ENCODE results near the gene FOXO3.
A peak's percentile ranks its signal among the peaks of the same experiment; 100 is the strongest.
"Not testable (repeated sequence)": the region's sequence is repeated elsewhere in the genome, so short reads cannot be mapped to it uniquely, and the experiment has no call there.

Gene FOXO3

DNA sequence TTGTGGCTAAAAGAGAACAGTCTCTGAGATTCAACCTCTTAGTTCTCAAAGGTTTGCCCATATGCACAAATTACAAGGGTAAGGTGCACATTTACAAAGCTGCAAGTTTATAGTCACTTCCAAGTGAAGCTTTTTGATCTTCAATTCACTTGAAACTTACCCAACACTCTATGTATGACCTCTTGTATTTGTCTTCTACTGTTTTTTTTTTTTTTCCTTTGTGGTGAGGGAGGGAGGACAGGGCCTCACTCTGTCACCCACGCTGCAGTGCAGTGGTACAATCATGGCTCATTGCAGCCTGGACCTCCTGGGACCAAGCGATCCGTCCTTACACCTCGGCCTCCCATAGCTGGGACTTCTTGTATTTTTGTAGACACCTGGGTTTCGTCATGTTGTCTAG is 4.5 kb upstream of the FOXO3 start:
- DNase-seq = no peak

DNA sequence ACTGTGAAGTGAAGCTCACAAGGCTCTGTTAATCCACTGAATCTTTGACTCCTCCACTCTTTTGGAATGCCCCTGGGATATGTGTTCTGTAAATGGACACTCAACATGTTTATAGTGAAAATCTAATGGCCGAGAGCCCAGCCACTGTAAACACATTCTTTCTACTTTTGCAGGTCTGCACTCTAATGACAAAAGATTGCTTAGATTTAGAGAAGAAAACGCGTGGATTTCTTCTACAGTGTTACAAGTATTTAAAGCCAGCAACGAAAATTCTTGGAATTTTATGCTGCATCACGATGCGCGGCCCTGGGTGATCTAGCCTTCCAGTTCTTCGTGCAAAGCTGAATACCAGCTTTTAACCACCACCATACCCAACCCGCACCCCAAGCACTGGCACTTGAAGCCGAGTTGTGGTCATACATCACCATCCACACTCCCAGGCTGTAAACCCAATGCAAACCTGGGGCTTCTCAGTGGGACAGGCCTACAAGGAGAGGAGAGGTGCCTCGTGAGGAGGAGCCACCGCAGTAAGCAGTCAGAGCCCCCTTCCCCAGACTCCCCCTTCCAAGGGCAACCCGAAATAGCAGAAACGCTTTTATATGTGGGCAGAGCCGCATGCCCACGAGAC is 3.7 kb upstream of the FOXO3 start:
- peak; percentile 50 for DNase-seq

DNA sequence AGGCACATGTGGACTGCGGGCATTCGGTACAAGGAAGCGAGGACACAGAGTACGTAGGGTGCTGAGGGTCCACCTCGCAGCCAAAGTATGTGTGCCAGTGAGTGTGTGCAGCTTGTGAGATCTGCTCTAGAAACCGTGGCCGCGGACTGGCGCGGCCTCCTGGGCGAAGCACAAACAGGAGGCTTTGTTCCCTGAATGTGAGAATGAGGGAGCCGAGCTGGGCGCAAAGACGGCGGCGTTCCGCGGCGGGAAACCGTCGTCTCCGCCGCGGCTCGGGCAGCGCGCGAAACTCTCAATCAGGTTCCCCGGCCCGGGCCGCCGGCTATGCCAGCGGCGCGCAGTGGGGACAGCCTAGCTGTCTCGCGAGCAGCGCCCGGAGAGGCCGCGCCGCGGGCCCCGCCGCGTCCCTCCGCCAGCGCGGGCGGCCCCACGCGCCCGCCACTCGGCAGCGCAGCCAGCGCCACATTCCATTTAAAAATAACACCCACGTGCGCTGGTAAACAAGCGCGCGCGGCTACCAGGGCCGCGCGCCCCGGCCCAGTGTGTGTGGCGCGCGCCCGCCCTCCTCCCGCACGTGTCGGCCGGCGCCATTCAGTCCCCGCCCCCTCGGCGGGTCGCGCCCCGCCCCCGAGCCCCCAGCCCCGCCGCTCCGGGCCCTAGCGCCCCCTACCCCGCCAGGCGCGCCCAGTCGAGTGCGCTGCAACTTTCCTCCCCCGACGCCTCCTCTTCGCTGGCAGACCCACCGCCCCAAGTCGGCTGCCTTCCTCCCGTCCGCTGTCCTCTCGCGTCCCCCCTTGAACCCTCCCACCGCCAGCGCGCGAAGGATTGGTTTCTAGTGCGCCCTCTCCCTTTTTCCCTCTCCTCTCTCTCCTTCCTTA is 3.0 kb upstream of the FOXO3 start:
- DNase-seq = peak; percentile 93

DNA sequence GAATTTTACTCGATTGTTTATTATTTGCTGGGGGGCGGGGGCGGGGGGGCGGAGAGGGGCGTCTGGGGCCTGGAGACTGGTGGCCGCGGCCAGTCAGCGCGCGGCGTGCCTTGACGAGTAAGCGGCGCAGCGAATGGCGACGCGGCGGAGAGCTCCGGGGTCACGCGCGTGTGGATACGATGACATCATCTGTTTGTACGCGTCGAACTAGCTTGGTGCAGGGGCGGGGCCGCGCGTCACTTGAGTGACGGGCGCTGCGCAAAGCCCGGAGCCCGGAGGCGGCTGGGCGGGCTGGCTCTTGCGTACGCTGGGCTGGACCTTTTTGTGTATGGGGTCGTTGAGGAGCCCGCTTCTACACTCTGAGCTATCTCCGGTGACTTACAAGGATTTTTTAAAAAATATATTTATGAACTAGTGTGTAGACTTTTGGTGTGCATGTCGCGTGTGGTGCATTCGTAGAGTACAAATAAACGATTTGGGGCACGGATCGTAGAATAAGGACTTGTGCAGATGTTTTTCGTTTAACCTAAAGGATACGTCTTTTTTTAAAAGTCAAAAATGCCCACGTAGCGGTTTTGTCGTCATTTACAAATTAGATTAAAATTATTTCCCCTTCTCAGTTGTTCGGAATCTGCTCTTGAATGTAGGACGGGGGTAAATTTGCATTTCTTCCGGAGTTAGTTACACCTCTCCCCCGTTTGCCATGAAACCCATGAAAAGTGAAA is 2.2 kb upstream of the FOXO3 start:
- peak; percentile 99 for DNase-seq

DNA sequence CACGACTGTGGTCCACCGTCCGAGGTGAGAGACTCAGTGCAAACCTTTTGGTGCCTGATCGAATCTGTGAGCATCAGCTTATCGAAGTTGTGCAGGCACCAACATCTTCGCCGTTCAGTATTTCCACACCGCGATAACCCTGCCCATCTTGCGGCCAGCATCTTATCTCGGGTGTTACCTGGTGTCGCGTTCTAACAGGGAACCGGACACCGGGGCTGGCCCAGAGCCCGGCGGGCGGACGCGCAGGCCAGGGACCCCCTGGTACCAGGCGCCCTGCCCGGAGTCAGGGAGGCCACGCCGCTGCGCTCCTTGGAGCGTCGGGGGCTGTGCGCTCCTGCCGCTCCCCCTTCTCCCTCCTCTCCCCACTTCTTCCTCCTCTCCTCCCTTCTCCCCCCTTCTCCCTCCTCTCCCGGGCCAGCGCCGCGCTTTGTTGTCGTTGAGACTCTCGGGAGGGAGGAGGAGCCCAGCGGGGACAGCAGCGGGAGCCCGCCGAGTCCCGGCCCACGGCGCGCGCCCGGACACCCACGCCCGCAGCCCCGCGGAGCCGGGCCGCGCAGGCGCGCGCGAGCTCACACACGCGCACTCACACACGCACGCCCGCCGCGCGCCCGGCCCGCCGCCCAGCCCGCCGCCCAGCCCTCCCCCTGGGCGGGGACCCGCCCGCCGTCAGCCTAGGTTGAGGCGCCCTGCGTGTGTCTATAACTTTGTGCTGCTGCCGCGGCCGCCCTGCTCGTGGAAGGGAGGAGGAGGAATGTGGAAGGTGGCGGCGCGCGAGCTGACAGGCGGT is 1.4 kb upstream of the FOXO3 start:
- DNase-seq = peak; percentile 90

DNA sequence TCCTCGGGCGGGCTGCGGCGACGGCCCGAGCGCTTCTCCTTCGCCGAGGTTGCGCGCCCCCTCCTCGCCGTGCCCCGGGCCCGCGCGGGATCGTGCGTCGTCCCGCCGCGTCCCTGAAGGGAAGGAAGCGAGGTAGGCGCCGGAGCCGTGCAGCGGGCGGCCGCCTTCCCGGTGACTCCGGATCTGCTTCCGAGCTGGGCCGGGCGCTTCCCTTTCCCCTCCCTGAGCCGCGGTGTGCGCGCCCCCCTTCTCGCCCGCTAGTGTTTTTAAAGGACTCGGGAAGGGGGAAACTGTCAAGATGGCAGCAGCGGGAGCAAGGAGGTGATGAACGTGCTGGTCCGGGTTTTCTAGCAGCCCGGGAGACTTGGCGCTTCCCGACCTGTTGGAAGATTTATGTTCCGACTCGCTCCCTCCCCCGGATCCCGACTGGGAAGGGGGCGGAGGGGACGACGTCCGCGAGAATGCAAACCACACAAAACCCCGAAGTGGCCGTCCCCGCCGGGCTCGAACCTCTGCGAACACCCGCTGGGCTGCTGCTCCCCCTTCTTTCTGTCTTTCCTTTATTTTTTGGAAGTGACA is 744 bp upstream of the FOXO3 start:
- peak; percentile 76 for DNase-seq

DNA sequence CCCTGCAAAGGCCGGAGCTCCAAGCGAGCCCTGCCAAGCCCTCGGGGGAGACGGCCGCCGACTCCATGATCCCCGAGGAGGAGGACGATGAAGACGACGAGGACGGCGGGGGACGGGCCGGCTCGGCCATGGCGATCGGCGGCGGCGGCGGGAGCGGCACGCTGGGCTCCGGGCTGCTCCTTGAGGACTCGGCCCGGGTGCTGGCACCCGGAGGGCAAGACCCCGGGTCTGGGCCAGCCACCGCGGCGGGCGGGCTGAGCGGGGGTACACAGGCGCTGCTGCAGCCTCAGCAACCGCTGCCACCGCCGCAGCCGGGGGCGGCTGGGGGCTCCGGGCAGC is 561 bp downstream of the FOXO3 start:
- DNase-seq = not testable (repeated sequence)

DNA sequence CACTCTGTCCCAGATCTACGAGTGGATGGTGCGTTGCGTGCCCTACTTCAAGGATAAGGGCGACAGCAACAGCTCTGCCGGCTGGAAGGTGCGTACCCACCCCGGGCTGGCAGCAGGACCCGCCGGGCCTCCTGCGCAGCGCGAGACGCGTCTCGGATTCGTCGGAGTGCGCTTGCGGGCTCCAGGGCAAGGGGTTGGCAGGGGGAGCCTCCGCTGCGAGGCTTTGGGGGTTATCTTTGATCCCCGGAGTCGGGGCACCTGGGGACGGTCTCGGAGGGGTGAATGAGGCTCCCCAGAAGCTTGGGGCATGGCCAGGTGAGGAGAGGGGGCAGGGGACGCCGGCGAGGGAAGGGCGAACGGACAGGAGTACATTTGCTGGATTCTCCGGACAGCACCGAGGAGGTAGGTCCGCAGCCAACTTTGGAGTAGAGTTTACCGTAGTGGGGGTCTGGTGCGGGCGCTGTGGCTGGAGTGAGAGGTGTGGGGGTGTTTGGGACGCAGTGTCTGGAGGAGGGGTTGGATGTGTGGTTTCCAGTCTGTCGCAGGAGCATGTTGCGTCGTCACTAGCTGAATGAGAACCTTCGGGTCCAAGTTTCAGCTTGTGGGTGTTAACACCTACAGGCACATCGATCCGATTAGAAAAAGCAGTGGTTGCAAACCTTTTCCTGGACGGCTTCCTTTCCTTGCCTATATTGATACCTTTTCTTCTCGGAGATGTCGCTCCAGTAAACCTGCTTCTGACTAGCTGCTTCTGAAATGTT is 1.2 kb downstream of the FOXO3 start:
- no peak for DNase-seq

DNA sequence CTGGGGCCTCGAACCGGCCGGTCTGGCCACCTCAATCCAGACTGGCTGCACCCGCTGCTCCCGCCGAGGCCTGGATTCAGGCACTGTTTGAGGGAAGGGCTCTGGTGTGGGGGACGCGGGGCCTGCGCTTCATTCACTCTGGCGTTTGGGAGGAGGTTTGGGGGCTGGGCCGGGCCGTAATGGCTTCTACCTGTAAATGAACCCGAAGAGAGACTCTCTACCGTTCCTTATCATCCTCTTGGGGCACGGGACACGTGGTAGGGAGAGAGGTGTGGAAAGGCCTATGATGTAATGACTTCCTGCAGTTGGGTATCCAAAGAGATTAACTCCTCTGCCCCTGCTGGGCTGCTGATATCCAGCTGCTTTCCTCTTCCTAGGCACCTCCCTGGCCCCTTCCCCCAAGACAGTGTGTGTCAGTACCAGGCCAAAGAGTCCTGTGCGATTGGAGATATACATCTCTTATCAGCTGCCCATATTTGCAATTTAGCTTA is 1.8 kb downstream of the FOXO3 start:
- peak; percentile 54 for DNase-seq

DNA sequence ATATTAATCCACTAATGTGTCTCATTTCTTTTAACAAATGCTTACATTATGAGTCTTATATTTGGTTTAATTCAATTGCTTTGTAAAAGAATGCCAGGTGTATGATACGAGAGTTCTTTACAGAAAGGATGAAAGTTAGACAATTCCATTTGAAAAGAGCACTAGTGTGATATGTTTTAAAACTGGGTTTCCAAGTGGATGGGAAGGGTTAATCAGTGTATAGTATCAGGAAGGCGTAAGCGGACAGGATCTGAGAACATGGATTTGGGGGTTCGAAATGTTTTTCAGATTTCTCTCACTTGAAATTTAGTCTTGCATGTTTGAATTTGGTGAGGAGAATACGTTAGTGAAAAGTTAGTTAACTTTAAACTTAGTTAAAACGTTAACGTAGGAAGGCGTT is 2.6 kb downstream of the FOXO3 start:
- no peak for DNase-seq

DNA sequence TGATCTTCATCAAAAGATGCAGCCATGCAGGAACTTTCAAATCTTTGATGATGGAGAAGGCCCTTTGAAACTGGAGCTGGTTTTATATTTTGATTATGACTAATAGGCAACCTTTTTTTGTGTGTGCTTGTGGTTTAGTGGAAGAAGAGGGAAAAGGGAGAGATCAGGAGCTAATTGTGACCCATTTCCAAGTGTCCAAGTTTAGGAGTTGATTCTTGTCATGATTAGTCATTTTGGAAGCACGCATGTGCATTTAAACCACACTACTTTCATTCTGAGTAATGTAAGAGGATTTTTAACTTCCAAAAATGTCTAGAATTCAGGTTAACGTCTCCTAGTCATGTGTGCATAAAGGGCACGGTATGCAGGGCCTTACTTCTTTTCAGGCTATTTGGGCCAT is 3.5 kb downstream of the FOXO3 start:
- DNase-seq = no peak

DNA sequence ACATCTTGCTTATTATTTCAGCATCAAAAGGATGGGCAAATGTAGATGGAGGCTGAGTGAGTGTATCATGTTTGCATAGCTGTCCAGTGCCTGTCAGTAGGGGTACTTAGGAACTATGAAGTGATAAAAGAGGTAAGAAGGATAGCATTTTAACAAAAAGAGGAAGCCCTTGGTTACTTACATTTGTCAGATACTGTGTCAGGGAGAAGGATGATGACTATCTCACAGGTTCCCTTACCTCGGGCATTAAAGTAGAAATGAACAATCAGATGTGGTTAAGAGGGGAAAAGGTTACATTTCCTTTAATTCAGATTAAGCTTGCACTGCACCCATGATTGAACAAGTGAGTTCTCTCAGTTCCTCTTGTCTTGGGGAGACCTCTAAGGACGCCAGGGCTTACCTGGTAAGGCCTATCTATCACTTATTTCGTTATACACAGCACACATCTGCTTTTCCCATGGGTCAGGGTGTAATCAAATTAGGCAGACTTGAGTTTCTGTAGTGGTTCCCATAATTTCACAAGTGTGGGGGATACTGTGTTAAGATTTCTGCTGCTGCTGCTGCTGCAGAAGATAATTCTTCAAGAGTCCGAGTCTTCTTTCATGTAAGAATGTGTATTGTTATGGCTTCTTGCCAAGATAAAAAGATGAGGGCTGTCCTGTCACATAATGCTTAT is 4.5 kb downstream of the FOXO3 start:
- DNase-seq = no peak

DNA sequence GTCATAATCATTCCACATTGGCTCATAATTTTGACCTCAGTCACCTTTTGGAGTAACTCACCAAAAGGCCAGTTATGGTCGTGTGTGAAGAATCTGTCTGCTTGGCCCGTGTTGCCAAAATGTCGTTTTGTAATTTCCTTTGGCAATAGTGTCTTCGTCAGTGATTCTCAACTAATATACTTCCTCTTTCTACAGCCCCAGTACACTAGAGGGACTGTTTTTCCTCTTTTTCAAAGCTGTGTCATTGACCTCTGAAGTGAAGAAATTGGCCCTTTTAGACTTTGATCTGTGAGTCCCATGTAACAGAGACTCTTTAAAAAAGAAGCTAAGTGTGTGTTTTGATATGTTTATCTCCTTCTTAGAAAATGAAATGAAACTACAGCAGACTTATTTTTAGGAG is 5.2 kb downstream of the FOXO3 start:
- no peak for DNase-seq

DNA sequence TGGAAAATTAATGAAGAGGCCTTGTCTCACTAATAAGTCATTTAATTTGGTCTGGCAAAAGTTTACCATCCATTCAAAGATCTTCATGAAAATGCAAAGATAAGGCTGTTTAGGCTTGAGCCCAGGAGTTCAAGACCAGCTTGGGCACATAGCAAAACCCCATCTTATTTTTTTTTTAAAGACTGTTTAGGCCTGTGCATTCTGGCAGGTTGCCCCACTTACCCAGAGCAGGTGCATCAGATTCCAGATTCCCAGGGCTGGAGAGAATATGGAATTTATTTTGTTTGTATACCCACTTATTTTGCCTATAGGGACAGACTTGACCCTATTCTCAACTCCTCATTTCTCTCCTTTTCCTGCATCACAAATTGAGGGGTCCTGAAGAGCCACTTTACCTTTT is 5.7 kb downstream of the FOXO3 start:
- DNase-seq = no peak

DNA sequence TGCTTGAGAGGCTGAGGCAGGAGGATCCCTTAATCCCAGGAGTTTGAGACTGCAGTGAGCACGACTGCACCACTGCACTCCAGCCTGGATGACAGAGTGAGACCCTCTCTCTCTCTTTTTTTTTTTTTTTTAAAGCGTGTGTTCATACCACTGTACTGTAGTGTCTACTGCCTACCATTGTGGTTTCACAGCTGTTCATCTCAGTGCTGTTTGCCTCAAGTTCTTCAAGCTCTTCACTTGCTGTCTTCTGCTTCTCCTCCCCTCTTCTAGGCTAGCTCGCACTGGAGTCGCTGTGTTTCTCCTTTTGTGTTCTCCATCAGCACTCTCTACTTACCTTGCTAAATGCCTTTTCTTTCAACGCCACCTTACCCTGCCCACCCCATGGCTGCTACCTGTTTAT is 7.4 kb downstream of the FOXO3 start:
- no peak for DNase-seq

DNA sequence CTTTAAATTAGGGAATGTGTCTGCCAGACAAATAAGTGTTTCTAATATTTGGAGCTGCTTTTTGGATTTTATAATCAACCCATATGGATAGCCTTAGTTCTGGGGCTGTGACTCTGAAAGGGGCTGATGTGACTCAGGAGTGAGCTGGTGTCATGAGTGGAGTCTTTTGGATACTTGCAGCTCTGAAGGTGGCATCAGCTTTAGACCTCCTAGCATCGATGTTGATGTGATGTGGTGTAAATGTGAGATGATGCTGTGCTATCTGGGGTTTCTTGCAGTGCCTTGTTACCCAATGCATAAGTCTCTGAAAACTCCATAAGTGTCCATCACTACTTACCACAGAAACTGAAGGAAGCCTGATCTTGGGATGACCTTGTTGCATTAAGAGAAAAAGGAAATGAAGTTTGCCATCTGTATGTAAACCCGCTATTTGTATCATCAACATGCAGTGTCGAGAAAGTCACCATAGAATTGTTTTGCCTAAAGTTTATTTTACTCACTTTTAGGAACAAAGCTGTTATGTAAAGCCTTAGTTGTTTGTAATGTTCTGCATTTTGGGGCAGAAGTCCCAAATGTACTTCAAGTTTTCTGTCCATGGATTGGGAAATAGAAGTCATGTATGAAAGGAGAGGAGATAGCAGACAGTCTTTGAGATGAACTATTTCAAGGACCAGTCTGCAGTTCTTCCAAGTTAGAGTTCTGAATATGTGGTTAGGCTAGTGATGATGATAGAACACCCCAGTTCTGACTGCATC is 8.0 kb downstream of the FOXO3 start:
- DNase-seq = no peak

DNA sequence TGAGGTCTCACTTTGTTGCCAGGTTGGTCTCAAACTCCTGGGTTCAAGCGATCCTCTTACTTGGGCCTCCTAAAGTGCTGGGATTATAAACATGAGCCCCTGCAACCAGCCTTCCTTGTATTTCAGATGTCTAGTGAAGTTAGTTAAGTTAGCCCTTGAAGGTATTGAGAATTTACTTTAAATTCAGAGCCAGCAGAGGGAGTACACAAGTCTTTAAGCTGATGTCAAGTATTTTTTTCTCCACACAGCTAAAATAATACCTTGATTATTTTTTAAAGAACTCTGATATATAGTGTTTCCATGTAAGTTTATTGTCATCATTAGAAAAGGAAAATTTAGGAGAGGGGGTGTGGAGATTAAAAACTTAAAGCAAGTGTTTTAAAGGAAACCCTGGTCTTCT is 9.8 kb downstream of the FOXO3 start:
- no peak for DNase-seq

DNA sequence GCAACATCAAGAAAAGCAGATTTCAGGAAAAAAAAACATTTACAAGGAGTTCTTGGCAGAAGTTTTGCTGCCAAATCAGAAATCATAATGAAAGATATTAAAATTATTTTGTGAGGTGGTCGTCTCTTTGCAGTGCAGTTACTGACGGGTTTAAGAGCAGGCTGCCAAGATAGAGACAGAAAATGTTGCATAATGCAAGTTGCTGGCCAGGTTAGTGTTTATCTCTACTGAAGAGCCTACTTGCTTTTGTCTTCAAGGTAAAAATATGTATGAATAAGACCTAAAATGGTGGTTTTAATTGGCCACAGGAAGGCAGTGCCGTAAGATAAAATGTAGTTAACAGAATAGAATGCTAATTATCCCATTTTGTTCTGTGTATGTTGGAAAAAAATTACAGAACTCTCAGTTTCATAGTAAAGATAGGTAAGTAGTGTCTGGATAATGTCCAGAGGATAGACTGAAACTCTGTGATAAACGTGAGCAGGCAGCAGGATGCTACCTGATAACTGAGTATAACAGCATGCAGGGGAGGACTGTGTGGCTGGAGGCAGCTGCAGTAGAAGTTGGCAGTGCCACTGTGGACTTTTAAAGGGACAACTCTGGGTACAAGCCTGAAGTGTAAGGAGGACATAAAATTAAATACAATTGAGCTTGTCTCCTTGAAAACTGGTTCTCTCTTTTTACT is 13.9 kb downstream of the FOXO3 start:
- DNase-seq = no peak

DNA sequence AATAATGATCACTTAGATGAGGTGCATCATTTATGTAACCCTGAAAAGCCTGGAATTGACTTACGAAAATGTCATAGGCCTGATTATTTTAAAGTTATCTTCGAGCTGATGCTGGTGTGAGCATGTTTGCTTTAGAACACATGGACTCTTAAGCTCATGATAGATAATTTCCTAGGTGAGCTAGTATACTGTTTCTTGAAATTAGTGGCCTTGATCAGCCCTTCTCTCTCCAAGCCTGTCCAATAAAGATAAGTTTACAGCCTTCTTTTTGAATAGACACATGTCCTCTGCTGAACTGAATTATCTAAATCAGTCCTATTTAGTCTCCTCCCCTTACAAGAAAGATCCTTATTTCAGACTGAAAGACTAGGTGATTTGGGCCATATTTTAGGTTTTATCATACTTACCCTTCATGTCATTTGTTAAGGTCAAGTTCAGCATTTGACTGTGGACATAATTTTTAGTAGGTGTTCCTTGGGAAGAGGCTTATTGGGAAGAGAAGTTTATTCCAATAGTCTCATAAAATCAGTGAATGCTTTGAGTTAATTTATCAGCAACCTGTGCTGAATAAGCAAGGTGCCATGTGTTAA is 15.3 kb downstream of the FOXO3 start:
- DNase-seq = no peak

DNA sequence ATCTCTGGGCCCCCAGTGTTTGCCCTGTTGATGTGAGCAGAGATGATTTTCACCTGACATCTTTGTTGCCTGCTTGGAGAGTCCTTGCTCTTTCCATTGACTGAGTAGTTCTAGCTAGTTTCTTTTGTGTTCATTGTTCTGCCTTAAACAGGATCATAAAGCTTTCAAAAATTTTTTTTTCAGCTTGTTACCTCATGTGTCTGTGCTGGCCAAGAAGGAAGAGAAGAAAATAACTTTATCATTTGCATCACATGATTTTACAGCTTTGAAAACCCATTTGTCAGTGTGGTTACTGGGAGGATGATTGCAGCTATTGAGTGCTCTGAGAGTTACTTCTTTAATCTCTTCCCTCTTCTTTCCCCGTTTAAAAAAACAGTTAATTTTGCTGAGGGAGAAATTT is 16.0 kb downstream of the FOXO3 start:
- no peak for DNase-seq
